ENCODE results near the gene MVB12A.

Gene MVB12A

GRCh38 chr19:17405250-17406045, 14.4 kb upstream of the MVB12A start, which contains the start of gene BST2:
Gene BST2, minus strand, starts transcription at chr19:17405630. Its CDS starts 55 bp downstream, at chr19:17405575.
- DNase-seq, result peak; percentile 71 to 80

- no peak for DNase-seq
Measured at GRCh38 chr19:17406046-17406886, 13.6 kb upstream of the MVB12A start.

GRCh38 chr19:17406887-17407196, 13.0 kb upstream of the MVB12A start:
- DNase-seq, result no peak

GRCh38 chr19:17409990-17410389, 9.9 kb upstream of the MVB12A start:
- DNase-seq, result no peak

GRCh38 chr19:17411801-17412200, 8.0 kb upstream of the MVB12A start:
- no peak for DNase-seq

GRCh38 chr19:17414097-17414496, 5.8 kb upstream of the MVB12A start:
- DNase-seq, result no peak

- no peak for DNase-seq
Measured at GRCh38 chr19:17415121-17415520, 4.7 kb upstream of the MVB12A start.

- no peak for DNase-seq
Measured at GRCh38 chr19:17418710-17419109, 1.1 kb upstream of the MVB12A start.

- no peak for DNase-seq
Measured at GRCh38 chr19:17419154-17419620, 660 bp upstream of the MVB12A start.

GRCh38 chr19:17420475-17420924, 653 bp downstream of the MVB12A start:
- no peak for DNase-seq

- no peak for DNase-seq
Measured at GRCh38 chr19:17421942-17422341, 2.1 kb downstream of the MVB12A start.

- no peak for DNase-seq
Measured at GRCh38 chr19:17423429-17424208, 3.8 kb downstream of the MVB12A start.

GRCh38 chr19:17424743-17425365, 5.0 kb downstream of the MVB12A start:
- DNase-seq, result no peak

GRCh38 chr19:17429641-17430113, 9.8 kb downstream of the MVB12A start:
- DNase-seq, result no peak

- no peak for DNase-seq
Measured at GRCh38 chr19:17431417-17431816, 11.6 kb downstream of the MVB12A start.

- no peak for DNase-seq
Measured at GRCh38 chr19:17435218-17435617, 15.4 kb downstream of the MVB12A start.

- no peak for DNase-seq
Measured at GRCh38 chr19:17436094-17436873, 16.4 kb downstream of the MVB12A start.

- DNase-seq, result no peak
Measured at GRCh38 chr19:17436874-17437267, 17.0 kb downstream of the MVB12A start.

GRCh38 chr19:17441241-17442021, 21.6 kb downstream of the MVB12A start:
- peak in 1 of 2 donors; percentile 17 for DNase-seq

- no peak for DNase-seq
Measured at GRCh38 chr19:17445526-17446165, 25.8 kb downstream of the MVB12A start.

All from CD4-positive, alpha-beta T cell treated with Interleukin-1 beta for 1 hour (primary cell).